ENCODE data around the gene ALKBH3.

The ALKBH3 gene

GRCh38 chr11:43962383-43963278 lies 82.0 kb downstream of the ALKBH3 start:
- Histone ChIP-seq H3K4me1 (ENCODE audit: control insufficient read depth in 1 of 2, insufficient read depth in 2 of 2, low read length in 2 of 2) (peaks cover 4 to 10% of the 10 kb centered on the region in 2 experiments), H3K4me2 (ENCODE audit: low read length) (peak overlapping the region; percentile 7), H3K14ac (ENCODE audit: low read length) (no peak overlapping the region), H2BK5ac (ENCODE audit: low read depth, low read length, poor library complexity) (no peak overlapping the region), H3K4ac (ENCODE audit: low read depth, low read length) (no peak overlapping the region), H2BK120ac (ENCODE audit: insufficient read depth, low read length, poor library complexity) (no peak overlapping the region), H3K27ac (ENCODE audit: low read depth, low read length) (no peak overlapping the region), H3K9ac (ENCODE audit: low read length) (no peak overlapping the region), H3K79me1 (ENCODE audit: low read length) (no peaks in the 10 kb centered on the region), H4K91ac (ENCODE audit: low read depth, low read length) (no peak overlapping the region), H2AK5ac (ENCODE audit: low read length) (no peak overlapping the region), H2AFZ (ENCODE audit: insufficient read depth, low read length, poor library complexity) (no peak overlapping the region), H3K9me3 (ENCODE audit: insufficient read depth, low read depth, low read length) (no peaks in the 10 kb centered on the region), H3K23ac (ENCODE audit: low read length) (no peak overlapping the region), H3K36me3 (ENCODE audit: control insufficient read depth in 1 of 2, insufficient read depth in 2 of 2, low read length in 2 of 2) (no peaks in the 10 kb centered on the region), H3K18ac (ENCODE audit: low read length) (no peak overlapping the region), H4K8ac (ENCODE audit: low read depth, low read length) (no peak overlapping the region), H3K4me3 (ENCODE audit: low read depth, low read length) (no peak overlapping the region), H3K79me2 (ENCODE audit: control insufficient read depth, insufficient read depth, low read length, poor library complexity) (no peaks in the 10 kb centered on the region), H3K27me3 (ENCODE audit: insufficient read depth, low read length) (no peaks in the 10 kb centered on the region), H2BK12ac (ENCODE audit: low read length) (no peak overlapping the region), H4K12ac (ENCODE audit: low read depth, low read length) (no peak overlapping the region)
- no CpG with 5 or more reads among the region's 13 CpGs for WGBS (ENCODE audit: extremely low coverage, insufficient coverage, insufficient read length)
- peak in 1 of 2 donors; percentile 64 for DNase-seq

- Histone ChIP-seq H2AK5ac (ENCODE audit: low read length) (no peak overlapping the region), H3K18ac (ENCODE audit: low read length) (no peak overlapping the region), H3K27ac (ENCODE audit: low read depth, low read length) (no peak overlapping the region), H3K79me2 (ENCODE audit: control insufficient read depth, insufficient read depth, low read length, poor library complexity) (no peaks in the 10 kb centered on the region), H3K4me1 (ENCODE audit: control insufficient read depth in 1 of 2, insufficient read depth in 2 of 2, low read length in 2 of 2) (peaks cover 4 to 7% of the 10 kb centered on the region in 2 experiments), H3K4me2 (ENCODE audit: low read length) (no peak overlapping the region), H2BK120ac (ENCODE audit: insufficient read depth, low read length, poor library complexity) (no peak overlapping the region), H3K23ac (ENCODE audit: low read length) (no peak overlapping the region), H3K27me3 (ENCODE audit: insufficient read depth, low read length) (no peaks in the 10 kb centered on the region), H2BK5ac (ENCODE audit: low read depth, low read length, poor library complexity) (no peak overlapping the region), H2BK12ac (ENCODE audit: low read length) (no peak overlapping the region), H2AFZ (ENCODE audit: insufficient read depth, low read length, poor library complexity) (no peak overlapping the region), H3K9ac (ENCODE audit: low read length) (no peak overlapping the region), H3K36me3 (ENCODE audit: control insufficient read depth in 1 of 2, insufficient read depth in 2 of 2, low read length in 2 of 2) (no peaks in the 10 kb centered on the region), H3K4me3 (ENCODE audit: low read depth, low read length) (no peak overlapping the region), H3K14ac (ENCODE audit: low read length) (no peak overlapping the region), H4K8ac (ENCODE audit: low read depth, low read length) (no peak overlapping the region), H4K12ac (ENCODE audit: low read depth, low read length) (no peak overlapping the region), H3K79me1 (ENCODE audit: low read length) (no peaks in the 10 kb centered on the region), H4K91ac (ENCODE audit: low read depth, low read length) (no peak overlapping the region), H3K9me3 (ENCODE audit: insufficient read depth, low read depth, low read length) (no peaks in the 10 kb centered on the region), H3K4ac (ENCODE audit: low read depth, low read length) (no peak overlapping the region)
- DNase-seq, result no peak
- WGBS (ENCODE audit: extremely low coverage, insufficient coverage, insufficient read length), result no CpG with 5 or more reads among the region's 2 CpGs
Observed at GRCh38 chr11:43963279-43963620, 82.6 kb downstream of the ALKBH3 start.

GRCh38 chr11:43967661-43968060 lies 87.0 kb downstream of the ALKBH3 start:
- peaks cover 0 to 2% of the 10 kb centered on the region in 2 experiments for H3K4me1 ChIP-seq (ENCODE audit: control insufficient read depth in 1 of 2, insufficient read depth in 2 of 2, low read length in 2 of 2)
- no CpG with 5 or more reads among the region's 2 CpGs for WGBS (ENCODE audit: extremely low coverage, insufficient coverage, insufficient read length)
- H3K27ac ChIP-seq (ENCODE audit: low read depth, low read length), result no peak overlapping the region
- H3K36me3 ChIP-seq (ENCODE audit: control insufficient read depth in 1 of 2, insufficient read depth in 2 of 2, low read length in 2 of 2), result no peaks in the 10 kb centered on the region
- H3K18ac ChIP-seq (ENCODE audit: low read length), result no peak overlapping the region
- H2AK5ac ChIP-seq (ENCODE audit: low read length), result no peak overlapping the region
- H3K79me2 ChIP-seq (ENCODE audit: control insufficient read depth, insufficient read depth, low read length, poor library complexity), result no peaks in the 10 kb centered on the region
- H3K79me1 ChIP-seq (ENCODE audit: low read length), result no peaks in the 10 kb centered on the region
- H2AFZ ChIP-seq (ENCODE audit: insufficient read depth, low read length, poor library complexity), result no peak overlapping the region
- no peak for DNase-seq
- H4K8ac ChIP-seq (ENCODE audit: low read depth, low read length), result no peak overlapping the region
- no peaks in the 10 kb centered on the region for H3K27me3 ChIP-seq (ENCODE audit: insufficient read depth, low read length)
- H3K4ac ChIP-seq (ENCODE audit: low read depth, low read length), result no peak overlapping the region
- H3K14ac ChIP-seq (ENCODE audit: low read length), result no peak overlapping the region
- H3K9me3 ChIP-seq (ENCODE audit: insufficient read depth, low read depth, low read length), result no peaks in the 10 kb centered on the region
- H4K12ac ChIP-seq (ENCODE audit: low read depth, low read length), result no peak overlapping the region
- H3K4me2 ChIP-seq (ENCODE audit: low read length), result no peak overlapping the region
- no peak overlapping the region for H3K9ac ChIP-seq (ENCODE audit: low read length)
- H2BK120ac ChIP-seq (ENCODE audit: insufficient read depth, low read length, poor library complexity), result no peak overlapping the region
- H3K4me3 ChIP-seq (ENCODE audit: low read depth, low read length), result no peak overlapping the region
- no peak overlapping the region for H3K23ac ChIP-seq (ENCODE audit: low read length)
- no peak overlapping the region for H2BK12ac ChIP-seq (ENCODE audit: low read length)
- no peak overlapping the region for H2BK5ac ChIP-seq (ENCODE audit: low read depth, low read length, poor library complexity)
- no peak overlapping the region for H4K91ac ChIP-seq (ENCODE audit: low read depth, low read length)

- Histone ChIP-seq H3K4me3 (ENCODE audit: low read depth, low read length) (no peak overlapping the region), H2AK5ac (ENCODE audit: low read length) (no peak overlapping the region), H3K23ac (ENCODE audit: low read length) (no peak overlapping the region), H4K91ac (ENCODE audit: low read depth, low read length) (no peak overlapping the region), H2BK12ac (ENCODE audit: low read length) (no peak overlapping the region), H3K9ac (ENCODE audit: low read length) (no peak overlapping the region), H4K12ac (ENCODE audit: low read depth, low read length) (no peak overlapping the region), H3K36me3 (ENCODE audit: control insufficient read depth in 1 of 2, insufficient read depth in 2 of 2, low read length in 2 of 2) (no peaks in the 10 kb centered on the region), H3K27me3 (ENCODE audit: insufficient read depth, low read length) (no peaks in the 10 kb centered on the region), H3K79me2 (ENCODE audit: control insufficient read depth, insufficient read depth, low read length, poor library complexity) (no peaks in the 10 kb centered on the region), H3K27ac (ENCODE audit: low read depth, low read length) (no peak overlapping the region), H3K4ac (ENCODE audit: low read depth, low read length) (no peak overlapping the region), H3K4me2 (ENCODE audit: low read length) (no peak overlapping the region), H3K9me3 (ENCODE audit: insufficient read depth, low read depth, low read length) (no peaks in the 10 kb centered on the region), H4K8ac (ENCODE audit: low read depth, low read length) (no peak overlapping the region), H3K79me1 (ENCODE audit: low read length) (no peaks in the 10 kb centered on the region), H2AFZ (ENCODE audit: insufficient read depth, low read length, poor library complexity) (no peak overlapping the region), H2BK120ac (ENCODE audit: insufficient read depth, low read length, poor library complexity) (no peak overlapping the region), H2BK5ac (ENCODE audit: low read depth, low read length, poor library complexity) (no peak overlapping the region), H3K14ac (ENCODE audit: low read length) (no peak overlapping the region), H3K18ac (ENCODE audit: low read length) (no peak overlapping the region), H3K4me1 (ENCODE audit: control insufficient read depth in 1 of 2, insufficient read depth in 2 of 2, low read length in 2 of 2) (peaks cover 0 to 2% of the 10 kb centered on the region in 2 experiments)
- no CpG with 5 or more reads among the region's 4 CpGs for WGBS (ENCODE audit: extremely low coverage, insufficient coverage, insufficient read length)
- no peak for DNase-seq
Observed at GRCh38 chr11:43968719-43969118, 88.1 kb downstream of the ALKBH3 start.

Data from trophoblast cell (in vitro differentiated cells and primary cell).